K562 (cell line): ENCODE results near the gene TOMM40L. TPM values are rescaled to one million over a fixed set of nuclear protein-coding genes. Genes with fewer than 3 reads are reported as not detected.

Source experiments
- ATAC-seq: fragments of 200-7000 bp; cut with Tn5 transposase; 3 replicates; pipeline ENCODE4 v1.9.1; 2020; ENCODE audit warnings: moderate library complexity
- BruUV-seq: library from RNA; stranded (reverse); fragments of 400-500 nt; replicated peaks from 2 replicates; lab custom pipeline; 2021; lab: Mats Ljungman, UMichigan
- CTCF ChIA-PET: fragments of 300-600 bp; formaldehyde crosslinking; extraction: SDS; loops from one replicate; lab custom pipeline; 2021; ENCODE audit warnings: low intra/inter-chr PET ratio; lab: Yijun Ruan, JAX
- POLR2A ChIA-PET: fragments of 300-600, 350-650 bp; sonication (Branson Sonifier 250); formaldehyde crosslinking; extraction: SDS; loops from one replicate; lab custom pipeline; 2021; ENCODE audit warnings: antibody characterized with exemption, inconsistent platforms; lab: Yijun Ruan, JAX
- DNase-seq, 4 experiments: peaks; one replicate each; pipeline versions ENCODE4 v3.0.0 to v3.0.0-alpha.2; 2011 to 2018; ENCODE audit warnings: low spot score in 3 of 4, mixed read lengths in 3 of 4; ENCODE audit errors: extremely low read depth in 1 of 4
- FAIRE-seq: peaks from 2 replicates; lab custom pipeline; 2011; peaks lifted over from hg19 to GRCh38; lab: Jason Lieb, UNC
- H2AFZ ChIP-seq: 2 replicates; pipeline ENCODE4 v1.6.0; 2011; ENCODE audit warnings: low read depth, low read length, control low read depth, inconsistent platforms
- H3K27ac ChIP-seq: fragments of 200-600 bp; 3 replicates; pipeline ENCODE4 v1.8.0; 2011; ENCODE audit warnings: low read depth, mild to moderate bottlenecking, control low read depth, inconsistent platforms, low read length, moderate library complexity, mixed read lengths; ENCODE audit errors: extremely low read depth
- H3K27me3 ChIP-seq, 2 experiments: fragments of 300-600 bp in 1 of 2; 2 replicates in 1 of 2; 3 replicates in 1 of 2; pipeline versions ENCODE4 v1.6.0 to v1.8.0; 2011; ENCODE audit warnings: inconsistent platforms in 2 of 2, low read length in 2 of 2, mild to moderate bottlenecking in 1 of 2, mixed read lengths in 1 of 2, moderate library complexity in 1 of 2; ENCODE audit not compliant: control insufficient read depth in 2 of 2, insufficient read depth in 2 of 2
- H3K36me3 ChIP-seq: fragments of 300-600 bp; 3 replicates; pipeline ENCODE4 v1.8.0; 2011; ENCODE audit warnings: mild to moderate bottlenecking, low read length, inconsistent platforms; ENCODE audit not compliant: control insufficient read depth, insufficient read depth
- H3K4me1 ChIP-seq, 2 experiments: fragments of 200-600 bp in 1 of 2; replicated peaks in 1 of 2; 2 replicates in 1 of 2; 3 replicates in 1 of 2; pipeline versions ENCODE4 v1.5.1 to v1.8.0; 2011; ENCODE audit warnings: inconsistent platforms in 2 of 2, low read length in 2 of 2, mild to moderate bottlenecking in 1 of 2, mixed read lengths in 1 of 2, moderate library complexity in 1 of 2; ENCODE audit not compliant: control insufficient read depth in 2 of 2, insufficient read depth in 2 of 2
- H3K4me2 ChIP-seq: 2 replicates; pipeline ENCODE4 v1.6.1; 2011; ENCODE audit warnings: low read length, control low read depth, inconsistent platforms, mixed read lengths; ENCODE audit not compliant: insufficient read depth
- H3K4me3 ChIP-seq: fragments of 200-600 bp; sonication (generic), shearing (Covaris generic); 2 replicates; pipeline ENCODE4 v1.5.1; 2016; ENCODE audit warnings: control low read depth, inconsistent platforms
- H3K79me2 ChIP-seq: fragments of 200-600 bp; 3 replicates; pipeline ENCODE4 v1.8.0; 2011; ENCODE audit warnings: low read length, inconsistent platforms; ENCODE audit not compliant: control insufficient read depth, insufficient read depth
- H3K9ac ChIP-seq, 2 experiments: 2 replicates each; pipeline versions ENCODE4 v1.6.0 to v1.6.1; 2011; ENCODE audit warnings: low read depth in 2 of 2, low read length in 2 of 2, control low read depth in 1 of 2, inconsistent platforms in 1 of 2, mild to moderate bottlenecking in 1 of 2, mixed read lengths in 1 of 2; ENCODE audit not compliant: insufficient read depth in 1 of 2
- H3K9me1 ChIP-seq: one replicate; pipeline ENCODE4 v1.6.0; 2011; ENCODE audit warnings: inconsistent platforms, mild to moderate bottlenecking, low read length, moderate library complexity; ENCODE audit not compliant: control insufficient read depth, insufficient read depth
- H3K9me3 ChIP-seq: replicated peaks from 2 replicates; pipeline ENCODE4 v1.5.1; 2011; ENCODE audit warnings: low read depth, low read length, inconsistent platforms; ENCODE audit not compliant: control insufficient read depth, insufficient read depth
- H4K20me1 ChIP-seq: replicated peaks from 2 replicates; pipeline ENCODE4 v1.6.1; 2011; ENCODE audit warnings: low read length, inconsistent platforms, mixed read lengths; ENCODE audit not compliant: control insufficient read depth, insufficient read depth
- CEBPG ChIP-seq, 3 experiments: fragments of 200-800 bp in 1 of 3; sonication (Bioruptor generic) in 1 of 3; sonication (generic) in 1 of 3; formaldehyde crosslinking in 1 of 3; IDR thresholded peaks in 2 of 3; conservative IDR thresholded peaks in 1 of 3; 2 replicates each; pipeline versions ENCODE4 v1.6.1 to v1.8.0; 2016 to 2022; ENCODE audit warnings: missing compliant biosample characterization in 2 of 3, missing genetic modification characterization in 2 of 3, mild to moderate bottlenecking in 1 of 3, missing genetic modification reagents in 1 of 3
- CTBP1 ChIP-seq: fragments of 450-650 bp; IDR thresholded peaks from 2 replicates; pipeline ENCODE4 v1.6.1; 2016; ENCODE audit warnings: borderline replicate concordance
- ETV1 ChIP-seq: fragments of 450-650 bp; conservative IDR thresholded peaks from 2 replicates; pipeline ENCODE4 v1.6.1; 2016; ENCODE audit warnings: missing genetic modification characterization, control low read depth, low read depth, missing compliant biosample characterization
- FOXK2 ChIP-seq, 2 experiments: fragments of 450-650 bp; IDR thresholded peaks in 1 of 2; conservative IDR thresholded peaks in 1 of 2; 2 replicates each; pipeline ENCODE4 v1.6.1; 2016; ENCODE audit warnings: low read depth in 2 of 2, mild to moderate bottlenecking in 1 of 2
- GABPA ChIP-seq: fragments of 200-800 bp; sonication (Bioruptor generic); conservative IDR thresholded peaks from 2 replicates; pipeline ENCODE4 v1.6.1; 2016; ENCODE audit warnings: low read depth, missing genetic modification characterization, missing compliant biosample characterization
- NFXL1 ChIP-seq: fragments of 450-650 bp; formaldehyde crosslinking; IDR thresholded peaks from 2 replicates; pipeline ENCODE4 v1.4.0; 2021; ENCODE audit warnings: mild to moderate bottlenecking
- NR2C2 ChIP-seq, 2 experiments: fragments of 200-800 bp in 1 of 2; sonication (Bioruptor generic) in 1 of 2; sonication (generic) in 1 of 2; formaldehyde crosslinking in 1 of 2; IDR thresholded peaks; 2 replicates each; pipeline versions ENCODE4 v1.6.1 to v1.8.0; 2016 to 2022; ENCODE audit warnings: mild to moderate bottlenecking in 1 of 2, missing compliant biosample characterization in 1 of 2, missing genetic modification characterization in 1 of 2, missing genetic modification reagents in 1 of 2
- SMARCE1 ChIP-seq: fragments of 450-650 bp; IDR thresholded peaks from 2 replicates; pipeline ENCODE4 v1.7.1; 2016; ENCODE audit warnings: mild to moderate bottlenecking
- WGBS: fragments of 100-300 bp; shearing (Covaris generic); methylation state at CpG from one replicate; pipeline ENCODE4 v1.1.6; 2016; ENCODE audit warnings: low coverage, mixed read lengths; ENCODE audit not compliant: insufficient coverage; ENCODE audit errors: missing lambda C conversion rate; 5-methylcytosine and 5-hydroxymethylcytosine counted together
- in situ Hi-C: fragments of 300-500 bp; cut with MboI; formaldehyde crosslinking; loops from 4 replicates; pipeline ENCODE4 v1.15.0; 2018; ENCODE audit warnings: inconsistent platforms, mixed read lengths
- intact Hi-C: fragments of 100-400 bp; cut with micrococcal nuclease; formaldehyde crosslinking; loops from 2 replicates; pipeline ENCODE4 v1.14.2; 2022
- polyA plus RNA-seq, 8 experiments: library from polyadenylated mRNA; depleted of rRNA in 4 of 8; stranded (reverse) in 5 of 8; unstranded in 3 of 8; fragments of >200 nt; fragmentation: Nextera tagmentation in 2 of 8; fragmentation: Illumina TruSeq in 1 of 8; extraction: Ambion mirVana in 2 of 8; extraction: Trizol in 1 of 8; gene quantifications; 2 replicates each; pipeline versions ENCODE4 v1.2.1 to v1.2.3, GENCODE V29; 2011 to 2014; ENCODE audit warnings: inconsistent platforms in 1 of 8, missing spikeins in 1 of 8
- total RNA-seq, 7 experiments: library from RNA; depleted of rRNA in 6 of 7; stranded (reverse); fragments of >200 nt in 6 of 7; fragmentation: Illumina TruSeq in 2 of 7; extraction: Trizol in 2 of 7; gene quantifications; 2 replicates each; pipeline versions ENCODE4 v1.2.1 to v1.2.3, GENCODE V29; 2011 to 2021; ENCODE audit warnings: low replicate concordance in 1 of 7
- TF ChIP-seq, protein P1 (sequence below): sonication (generic); formaldehyde crosslinking; IDR thresholded peaks from 2 replicates; pipeline ENCODE4 v1.8.1; 2022; ENCODE audit warnings: missing genetic modification reagents
- TF ChIP-seq, protein P2 (sequence below), 3 experiments: fragments of 200-800 bp in 1 of 3; fragments of 250-450 bp in 1 of 3; fragments of 450-650 bp in 1 of 3; sonication (Bioruptor Pico) in 1 of 3; sonication (Bioruptor generic) in 1 of 3; formaldehyde crosslinking in 1 of 3; IDR thresholded peaks; 2 replicates each; pipeline versions ENCODE4 v1.6.1 to v1.8.0; 2016 to 2022; ENCODE audit warnings: mild to moderate bottlenecking in 2 of 3, missing genetic modification characterization in 2 of 3, missing compliant biosample characterization in 1 of 3, moderate library complexity in 1 of 3

The TOMM40L gene
- total and polyA plus RNA-seq, 9 of the 15 experiments (the other 6 are each of a cell fraction or from before 2014, with no cell fraction given), result 9.6 to 33.6 (median 25.2) TPM

DNA sequence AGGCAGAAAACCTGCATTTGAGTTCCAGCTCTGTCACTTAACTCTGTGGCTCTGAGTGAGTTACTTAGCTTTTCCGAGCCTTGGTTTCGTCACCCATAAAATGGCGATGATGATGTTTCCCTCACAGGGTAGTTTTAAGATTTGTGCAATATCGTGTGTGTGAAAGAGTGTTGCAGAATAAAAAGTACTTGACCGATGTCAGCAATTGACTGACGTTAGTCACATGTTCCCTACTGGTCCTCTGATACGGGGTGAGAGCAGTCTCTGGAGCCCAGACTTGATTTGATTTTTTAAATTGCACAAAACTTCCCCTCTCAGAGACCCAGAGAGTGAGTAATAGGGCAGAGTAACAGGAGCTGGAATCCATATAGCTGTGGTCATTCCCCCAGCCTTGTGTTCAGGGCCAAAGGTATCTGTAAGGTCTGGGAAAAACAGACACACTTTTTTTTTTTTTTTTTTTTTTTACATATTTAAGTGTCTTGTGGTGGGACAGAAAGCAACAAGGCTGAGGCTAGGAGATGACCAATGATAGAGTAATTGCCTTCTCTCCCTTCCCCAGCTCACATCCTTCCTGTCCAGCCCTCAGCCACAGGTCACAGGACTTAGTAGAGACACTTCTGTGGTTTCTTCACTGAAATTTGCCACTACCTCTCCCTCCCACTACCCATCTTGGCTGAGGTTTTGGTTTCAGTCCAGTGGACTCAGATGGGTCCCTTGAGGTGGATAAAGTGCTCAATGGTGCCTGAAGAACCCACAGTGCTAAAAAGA lies 8.7 kb upstream of the TOMM40L start:
- no peaks in the 10 kb centered on the region for H3K9me3 ChIP-seq
- peak overlapping the region in 1 of 2 experiments; percentile 53; a peak in 2 of 4 replicates for H3K9ac ChIP-seq
- H3K9me1 ChIP-seq, result no peaks in the 10 kb centered on the region
- WGBS, result 55% methylated on average over 7 of the region's 7 CpGs
- H3K4me2 ChIP-seq, result no peak overlapping the region; the same call in 1 of the 2 replicates
- H4K20me1 ChIP-seq, result no peaks in the 10 kb centered on the region
- in situ Hi-C loops, result no loop called here
- peaks cover 25% of the 10 kb centered on the region for H3K36me3 ChIP-seq
- CTCF ChIA-PET, result no interaction called here
- no peak overlapping the region for H3K4me3 ChIP-seq
- peak overlapping the region; percentile 74 for H2AFZ ChIP-seq
- FAIRE-seq (no peak), ATAC-seq (peak; percentile 36), DNase-seq (peak in 1 of 4 experiments; percentile 5)
- BruUV-seq, result no TSS peak
- H3K27ac ChIP-seq, result peak overlapping the region; percentile 31; the same call in 1 of the 3 replicates
- peaks cover 3 to 25% of the 10 kb centered on the region in 2 experiments; a peak in 4 of 5 replicates for H3K4me1 ChIP-seq
- POLR2A ChIA-PET, result interaction anchor here (0.6 to 1.0 kb wide), 3 partner anchors 9 to 71 kb away, joined by 3 read pairs; no protein-coding TSS in a partner anchor
- intact Hi-C loops, result no loop called here
- no peaks in the 10 kb centered on the region for H3K79me2 ChIP-seq
- no peaks in the 10 kb centered on the region for H3K27me3 ChIP-seq
- TF ChIP-seq SMARCE1, result no peak
- TF ChIP-seq, protein P1, sequence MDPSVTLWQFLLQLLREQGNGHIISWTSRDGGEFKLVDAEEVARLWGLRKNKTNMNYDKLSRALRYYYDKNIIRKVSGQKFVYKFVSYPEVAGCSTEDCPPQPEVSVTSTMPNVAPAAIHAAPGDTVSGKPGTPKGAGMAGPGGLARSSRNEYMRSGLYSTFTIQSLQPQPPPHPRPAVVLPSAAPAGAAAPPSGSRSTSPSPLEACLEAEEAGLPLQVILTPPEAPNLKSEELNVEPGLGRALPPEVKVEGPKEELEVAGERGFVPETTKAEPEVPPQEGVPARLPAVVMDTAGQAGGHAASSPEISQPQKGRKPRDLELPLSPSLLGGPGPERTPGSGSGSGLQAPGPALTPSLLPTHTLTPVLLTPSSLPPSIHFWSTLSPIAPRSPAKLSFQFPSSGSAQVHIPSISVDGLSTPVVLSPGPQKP (CRISPR knock-in tag), result no peak
- TF ChIP-seq, protein P2, sequence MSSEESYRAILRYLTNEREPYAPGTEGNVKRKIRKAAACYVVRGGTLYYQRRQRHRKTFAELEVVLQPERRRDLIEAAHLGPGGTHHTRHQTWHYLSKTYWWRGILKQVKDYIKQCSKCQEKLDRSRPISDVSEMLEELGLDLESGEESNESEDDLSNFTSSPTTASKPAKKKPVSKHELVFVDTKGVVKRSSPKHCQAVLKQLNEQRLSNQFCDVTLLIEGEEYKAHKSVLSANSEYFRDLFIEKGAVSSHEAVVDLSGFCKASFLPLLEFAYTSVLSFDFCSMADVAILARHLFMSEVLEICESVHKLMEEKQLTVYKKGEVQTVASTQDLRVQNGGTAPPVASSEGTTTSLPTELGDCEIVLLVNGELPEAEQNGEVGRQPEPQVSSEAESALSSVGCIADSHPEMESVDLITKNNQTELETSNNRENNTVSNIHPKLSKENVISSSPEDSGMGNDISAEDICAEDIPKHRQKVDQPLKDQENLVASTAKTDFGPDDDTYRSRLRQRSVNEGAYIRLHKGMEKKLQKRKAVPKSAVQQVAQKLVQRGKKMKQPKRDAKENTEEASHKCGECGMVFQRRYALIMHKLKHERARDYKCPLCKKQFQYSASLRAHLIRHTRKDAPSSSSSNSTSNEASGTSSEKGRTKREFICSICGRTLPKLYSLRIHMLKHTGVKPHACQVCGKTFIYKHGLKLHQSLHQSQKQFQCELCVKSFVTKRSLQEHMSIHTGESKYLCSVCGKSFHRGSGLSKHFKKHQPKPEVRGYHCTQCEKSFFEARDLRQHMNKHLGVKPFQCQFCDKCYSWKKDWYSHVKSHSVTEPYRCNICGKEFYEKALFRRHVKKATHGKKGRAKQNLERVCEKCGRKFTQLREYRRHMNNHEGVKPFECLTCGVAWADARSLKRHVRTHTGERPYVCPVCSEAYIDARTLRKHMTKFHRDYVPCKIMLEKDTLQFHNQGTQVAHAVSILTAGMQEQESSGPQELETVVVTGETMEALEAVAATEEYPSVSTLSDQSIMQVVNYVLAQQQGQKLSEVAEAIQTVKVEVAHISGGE (CRISPR knock-in tag; IDR thresholded peaks at IDR 0.05), result no peak
- TF ChIP-seq CTBP1, result 0 out of 2 replicates have a peak, but pooled peaks have one; percentile 34
- no peak for TF ChIP-seq NR2C2 (CRISPR knock-in tag; IDR thresholded peaks at IDR 0.05)
- TF ChIP-seq NR2C2 (tag; IDR thresholded peaks at IDR 0.05), result peak; percentile 29; the same call in 1 of the 2 replicates
- TF ChIP-seq FOXK2 (conservative IDR thresholded peaks at IDR 0.05 in 1 of 2, IDR thresholded peaks at IDR 0.05 in 1 of 2; ENCODE audit: low read depth in 2 of 2), result no peak
- peak; percentile 55 for TF ChIP-seq GABPA (tag)
- peak; percentile 86 for TF ChIP-seq ETV1
- TF ChIP-seq NFXL1 (CRISPR knock-in tag), result 0 out of 2 replicates have a peak, but pooled peaks have one; percentile 7
- TF ChIP-seq CEBPG (CRISPR knock-in tag; IDR thresholded peaks at IDR 0.05), result no peak
- peak in 1 of 2 experiments; percentile 52; a peak in 2 of 4 replicates for TF ChIP-seq CEBPG (tag; conservative IDR thresholded peaks at IDR 0.05 in 1 of 2, IDR thresholded peaks at IDR 0.05 in 1 of 2)
